Medulla oblongata (tissue), 1 donor: ENCODE results near the gene DENND4A.
"Not testable (repeated sequence)": the region's sequence is repeated elsewhere in the genome, so short reads cannot be mapped to it uniquely, and the experiment has no call there.

Experiments used
- DNase-seq: peaks from one replicate; pipeline ENCODE4 v3.0.0-alpha.2; 2015; ENCODE audit errors: extremely low spot score

Gene DENND4A

DNA sequence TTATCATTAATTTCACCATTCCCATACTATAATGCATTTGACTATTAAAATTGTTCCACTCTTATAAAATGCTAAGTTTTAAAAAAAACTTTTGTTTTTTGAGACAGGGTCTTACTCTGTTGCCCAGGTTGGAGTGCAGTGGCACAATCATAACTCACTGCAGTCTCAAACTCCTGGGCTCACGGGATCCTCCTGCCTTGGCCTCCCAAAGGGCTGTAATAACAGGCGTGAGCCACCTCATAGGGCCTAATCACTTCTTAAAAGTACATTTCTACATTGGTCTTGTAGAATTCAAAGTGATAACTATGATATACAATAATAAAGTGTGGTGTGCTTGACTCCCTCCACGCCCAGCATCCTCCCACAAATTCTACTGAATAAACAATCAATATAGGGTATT lies 3.0 kb downstream of the DENND4A start:
- DNase-seq = no peak

DNA sequence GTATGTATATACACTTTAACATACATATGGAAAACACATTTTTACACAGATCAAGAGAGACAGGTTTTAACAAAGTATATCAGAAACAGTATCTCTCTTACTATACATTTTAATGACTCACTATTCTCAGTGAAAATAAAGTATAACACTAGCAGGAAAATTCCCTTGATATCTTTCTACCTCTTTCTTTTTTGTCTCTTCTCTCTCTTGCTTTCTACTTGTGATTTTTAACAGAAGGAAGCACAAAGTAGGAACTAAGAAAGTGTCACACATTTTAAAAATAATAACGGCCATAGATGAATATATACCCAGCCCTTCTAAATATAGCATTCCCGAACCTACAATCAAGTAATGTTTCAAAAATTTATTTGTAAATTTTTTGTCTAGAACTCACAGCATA lies 4.8 kb downstream of the DENND4A start:
- DNase-seq = no peak

DNA sequence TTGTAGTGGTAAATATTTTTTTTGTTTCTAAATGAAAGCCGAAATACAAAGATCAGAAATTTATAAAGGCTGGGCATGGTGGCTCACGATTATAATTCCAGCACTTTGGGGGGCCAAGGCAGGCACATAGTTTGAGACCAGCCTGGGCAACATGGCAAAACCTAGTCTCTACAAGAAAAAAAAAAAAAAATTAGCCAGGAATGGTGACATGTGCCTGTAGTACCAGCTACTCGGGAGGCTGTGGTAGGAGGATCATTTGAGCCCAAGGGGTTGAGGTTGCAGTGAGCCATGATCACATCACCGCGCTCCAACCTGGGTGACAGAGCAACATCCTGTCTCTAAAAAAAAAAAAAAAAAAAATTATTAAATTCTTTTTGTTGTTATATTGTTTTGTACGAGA lies 6.9 kb downstream of the DENND4A start:
- DNase-seq = no peak

DNA sequence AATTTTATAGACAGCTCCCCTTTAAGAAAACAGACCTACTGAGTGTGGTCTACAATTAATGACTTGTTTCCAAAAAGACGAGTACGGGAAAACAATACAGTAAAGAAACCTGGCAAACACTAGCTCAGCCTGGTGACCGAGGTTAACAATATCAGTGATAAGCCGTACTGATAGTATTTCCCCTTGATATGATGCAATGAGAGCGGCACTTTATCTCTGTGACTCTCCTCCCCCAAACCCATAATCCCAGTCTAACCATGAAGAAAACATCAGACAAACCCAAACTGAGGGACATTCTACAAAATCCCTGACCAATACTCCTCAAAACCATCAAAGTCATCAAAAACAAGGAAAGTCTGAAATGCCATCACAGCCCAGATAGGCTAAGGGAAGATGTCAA lies 8.2 kb downstream of the DENND4A start:
- DNase-seq = no peak

DNA sequence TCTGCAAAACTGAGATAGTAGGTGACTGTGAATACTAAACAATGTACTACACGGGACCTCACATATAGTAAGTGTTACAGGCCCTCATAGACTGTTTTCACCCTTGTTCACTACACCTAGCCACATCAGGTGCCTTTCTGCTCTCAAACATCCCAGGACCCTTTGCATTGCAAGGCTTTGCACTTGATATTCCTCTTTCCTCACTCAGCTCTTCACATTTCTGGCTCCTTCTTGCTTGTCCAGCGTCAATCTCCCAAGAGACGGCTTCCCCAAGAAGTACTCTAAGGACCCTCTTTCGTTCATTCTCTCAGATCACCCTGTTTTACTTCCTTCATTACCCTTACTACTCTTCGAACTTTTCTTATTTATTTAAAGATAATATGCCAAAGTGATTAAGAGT lies 10.0 kb downstream of the DENND4A start:
- no peak for DNase-seq

DNA sequence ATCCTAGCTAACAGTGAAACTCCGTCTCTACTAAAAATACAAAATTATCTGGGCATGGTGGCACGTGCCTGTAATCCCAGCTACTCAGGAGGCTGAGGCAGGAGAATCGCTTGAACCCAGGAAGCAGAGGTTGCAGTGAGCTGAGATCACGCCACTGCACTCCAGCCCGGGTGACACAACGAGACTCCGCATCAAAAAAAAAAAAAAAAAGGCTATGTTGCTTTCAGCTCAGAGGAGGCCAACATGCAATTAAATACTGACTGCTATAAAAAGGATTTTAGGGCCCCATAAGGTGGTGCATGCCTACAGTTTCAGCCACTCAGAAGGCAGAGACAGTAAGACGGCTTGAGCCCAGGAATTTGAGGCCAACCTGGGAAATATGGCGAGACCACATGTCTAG lies 13.4 kb downstream of the DENND4A start:
- DNase-seq = not testable (repeated sequence)

DNA sequence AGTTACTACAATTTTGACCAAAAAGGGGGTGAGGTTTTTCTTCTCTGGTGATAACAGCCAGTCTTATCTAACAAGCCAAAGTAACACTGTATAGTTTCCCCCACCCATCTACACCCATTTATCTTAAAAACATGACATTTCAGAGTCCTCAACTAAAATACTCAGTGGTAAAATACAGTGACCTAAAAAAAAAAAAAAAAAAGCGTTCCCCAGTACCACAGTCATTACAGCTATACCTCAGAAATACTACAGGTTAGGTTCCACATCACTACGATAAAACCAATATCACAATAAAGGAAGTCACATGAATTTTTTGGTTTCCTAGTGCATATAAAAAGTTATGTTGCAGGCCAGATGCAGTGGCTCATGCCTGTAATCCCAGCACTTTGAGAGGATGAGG lies 13.8 kb downstream of the DENND4A start:
- DNase-seq = no peak

DNA sequence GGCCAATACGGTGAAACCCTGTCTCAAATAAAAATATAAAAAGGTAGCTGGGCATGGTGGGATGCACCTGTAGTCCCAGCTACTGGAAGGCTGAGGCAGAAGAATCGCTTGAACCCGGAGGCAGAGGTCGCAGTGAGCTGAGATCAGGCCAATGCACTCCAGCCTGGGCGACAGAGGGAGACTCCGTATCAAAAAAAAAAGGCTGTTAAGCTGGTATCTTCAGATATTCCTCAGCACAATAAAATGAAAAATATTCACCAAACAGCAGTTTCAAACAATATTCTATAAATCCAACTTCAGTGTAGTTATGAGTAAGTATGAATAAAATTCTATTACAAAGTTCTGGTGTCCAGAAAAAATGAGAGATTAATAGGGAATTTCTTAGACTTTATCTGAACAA lies 14.2 kb downstream of the DENND4A start:
- DNase-seq = no peak

DNA sequence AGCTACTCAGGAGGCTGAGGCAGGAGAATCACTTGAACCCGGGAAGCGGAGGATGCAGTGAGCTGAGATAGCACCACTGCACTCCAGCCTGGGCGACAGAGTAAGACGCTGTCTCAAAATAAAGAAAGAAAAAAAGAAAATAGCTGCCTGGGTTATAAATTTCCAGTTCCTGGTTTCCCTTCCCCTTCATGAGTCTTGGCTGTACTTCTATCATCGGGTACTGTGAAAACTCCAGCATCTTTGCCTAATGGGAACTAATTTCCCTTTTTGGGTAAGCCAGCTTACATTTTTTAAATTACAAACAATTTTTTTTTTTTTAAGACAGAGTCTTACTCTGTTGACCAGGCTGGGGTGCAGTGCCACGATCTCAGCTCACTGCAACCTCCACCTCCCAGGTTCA lies 15.0 kb downstream of the DENND4A start:
- peak; percentile 55 for DNase-seq

DNA sequence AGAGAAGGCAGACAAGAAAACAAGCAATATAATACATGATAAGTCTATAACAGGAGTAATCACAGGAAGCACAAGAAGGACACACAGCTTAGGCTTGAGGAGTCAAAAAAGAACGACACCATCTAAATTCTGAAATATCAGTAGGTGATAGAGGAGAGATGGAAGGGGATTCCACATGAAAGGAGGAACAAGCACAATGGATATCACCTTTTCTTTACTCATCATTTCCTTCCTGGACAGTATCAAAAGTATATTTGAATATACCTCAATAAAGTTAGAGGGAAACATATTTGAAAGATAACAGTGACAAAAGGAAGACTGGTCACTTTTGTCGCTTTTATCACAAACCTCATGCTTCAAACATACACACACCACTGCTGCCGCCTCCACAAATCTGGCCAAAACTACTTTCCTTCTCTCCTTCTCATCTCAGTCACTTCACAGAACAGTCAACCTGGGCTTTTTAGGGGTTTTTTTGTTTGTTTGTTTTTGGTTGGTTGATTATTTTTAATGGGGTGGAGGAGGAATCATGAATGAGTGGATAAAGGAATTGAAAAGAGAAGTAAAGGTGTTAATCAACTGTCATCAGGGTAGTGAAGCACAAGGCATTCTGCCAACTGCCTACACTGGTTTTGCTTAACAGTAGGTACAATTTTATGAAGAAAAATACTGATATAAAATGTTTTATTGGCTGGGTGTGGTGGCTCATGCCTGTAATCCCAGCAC lies 18.5 kb downstream of the DENND4A start:
- no peak for DNase-seq

DNA sequence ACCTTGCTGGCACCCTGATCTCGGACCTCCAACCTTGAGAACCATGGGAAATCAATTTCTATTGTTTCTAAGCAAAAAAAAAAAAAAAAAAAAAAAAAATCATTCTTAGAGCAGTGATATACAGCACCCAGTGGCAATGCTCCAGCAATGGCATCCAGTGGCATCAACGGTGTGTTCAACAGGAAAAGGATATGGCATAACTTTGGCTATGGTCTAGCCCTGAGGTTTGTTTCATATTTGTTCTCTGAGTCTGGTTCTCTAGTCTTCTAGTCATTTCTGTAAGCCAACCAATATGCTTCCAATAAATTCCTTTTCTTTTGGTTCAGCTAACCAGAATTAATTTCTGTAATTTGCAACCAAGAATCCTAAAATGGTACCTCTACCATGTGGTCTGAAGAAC lies 19.2 kb downstream of the DENND4A start:
- DNase-seq = no peak

DNA sequence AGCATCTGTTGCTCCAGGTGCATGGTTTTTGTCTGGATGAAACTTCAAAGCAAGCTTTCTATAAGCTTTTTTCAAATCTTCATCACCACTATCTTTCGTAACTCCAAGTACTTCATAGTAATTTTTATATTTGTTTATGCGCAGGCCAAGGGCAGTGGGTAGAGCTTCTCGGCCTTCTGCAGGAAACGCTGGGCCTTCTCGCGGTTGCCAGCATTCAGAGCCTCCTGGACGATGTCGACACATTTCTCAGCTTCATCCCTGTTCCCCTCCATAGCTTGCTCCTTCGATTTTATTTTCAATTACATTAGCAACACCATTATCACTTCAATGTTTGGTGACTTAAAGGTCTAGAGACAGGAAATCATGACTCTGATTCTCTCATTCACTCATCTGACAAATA lies 20.2 kb downstream of the DENND4A start:
- no peak for DNase-seq

DNA sequence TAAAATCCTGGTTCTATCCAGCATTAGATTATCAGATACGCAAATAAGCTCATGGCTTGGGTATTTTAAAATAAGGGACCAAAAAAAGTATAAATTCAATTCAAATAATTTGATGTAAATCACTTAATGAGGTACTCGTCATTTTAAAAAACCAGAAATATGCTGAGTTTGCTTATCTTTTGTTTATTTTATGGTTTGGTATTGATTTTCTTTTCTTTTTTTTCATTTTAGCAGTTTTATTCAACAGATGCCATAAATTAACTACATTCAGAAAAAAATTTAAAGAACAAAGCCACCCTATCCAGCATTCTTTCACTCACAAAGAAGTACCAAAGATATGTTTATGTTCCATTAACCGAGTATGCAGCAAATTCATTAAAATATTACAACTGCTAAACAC lies 22.6 kb downstream of the DENND4A start:
- DNase-seq = no peak

DNA sequence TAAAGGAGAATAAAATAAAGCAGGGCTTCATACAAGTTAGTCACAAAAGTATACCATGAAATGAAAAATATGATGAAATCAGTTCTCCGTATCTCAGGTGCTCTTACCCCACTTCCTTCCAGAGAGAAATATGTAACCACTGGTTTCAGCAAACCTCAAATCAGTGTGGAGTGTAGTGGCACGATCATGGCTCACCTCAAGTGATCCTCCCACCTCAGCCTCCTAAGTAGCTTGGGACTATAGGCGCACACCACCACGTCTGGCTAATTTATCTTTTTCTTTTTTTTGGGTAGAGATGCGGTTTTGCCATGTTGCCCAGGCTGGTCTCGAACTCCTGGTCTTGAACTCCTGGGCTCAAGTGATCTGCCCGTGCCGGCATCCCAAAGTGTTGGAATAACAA lies 24.2 kb downstream of the DENND4A start:
- DNase-seq = no peak

DNA sequence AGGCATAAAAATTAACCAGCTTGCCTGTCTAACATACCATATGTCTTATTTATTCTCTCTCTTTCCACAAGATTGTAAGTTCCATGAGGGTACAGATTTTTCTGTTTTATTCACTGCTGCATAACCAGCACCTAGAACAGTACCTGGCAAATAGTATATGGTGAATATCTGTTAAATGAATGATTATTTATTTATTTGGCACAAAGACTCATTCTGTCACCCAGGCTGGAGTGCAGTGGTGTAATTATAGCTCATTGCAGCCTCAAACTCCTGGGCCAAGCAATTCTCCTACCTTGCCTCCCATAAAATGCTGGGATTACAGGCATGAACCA lies 24.9 kb downstream of the DENND4A start:
- DNase-seq = no peak

DNA sequence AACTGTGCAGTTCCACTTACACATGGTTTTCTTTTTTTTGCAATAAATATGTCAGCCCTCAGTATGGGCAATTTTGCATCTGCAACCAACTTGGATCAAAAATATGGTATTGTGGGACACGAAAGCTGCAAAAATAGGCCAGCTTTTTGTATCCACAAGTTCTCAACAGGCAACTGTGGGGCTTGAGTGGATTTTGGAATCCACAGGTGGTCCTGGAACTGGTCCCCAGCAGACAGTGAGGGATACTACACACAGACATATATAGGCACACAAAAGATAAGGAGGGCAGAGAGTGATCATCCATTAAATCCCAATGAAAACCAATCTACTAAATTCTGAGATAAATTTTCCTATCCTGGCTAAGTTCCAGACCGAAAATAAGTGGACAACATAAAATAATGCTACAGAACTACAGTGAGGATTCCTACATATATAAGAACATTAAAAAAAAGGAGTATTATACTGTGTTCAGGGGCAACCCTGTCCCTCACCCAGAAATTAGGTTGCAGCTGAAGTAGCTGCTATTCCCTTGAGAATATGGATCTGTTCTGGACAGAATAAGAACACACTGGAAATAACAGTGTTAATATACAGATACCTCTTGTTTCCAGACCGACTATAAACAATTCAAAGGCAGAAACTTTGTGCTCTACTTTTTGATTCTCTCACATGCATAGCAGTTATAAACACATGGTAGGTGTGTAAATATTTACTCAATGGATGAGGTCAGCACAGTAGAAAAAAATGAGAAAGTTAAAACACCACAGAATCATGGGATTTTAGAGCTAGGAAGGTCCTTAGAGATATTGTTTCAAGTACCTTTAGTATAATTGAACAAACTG lies 25.4 kb downstream of the DENND4A start:
- no peak for DNase-seq

DNA sequence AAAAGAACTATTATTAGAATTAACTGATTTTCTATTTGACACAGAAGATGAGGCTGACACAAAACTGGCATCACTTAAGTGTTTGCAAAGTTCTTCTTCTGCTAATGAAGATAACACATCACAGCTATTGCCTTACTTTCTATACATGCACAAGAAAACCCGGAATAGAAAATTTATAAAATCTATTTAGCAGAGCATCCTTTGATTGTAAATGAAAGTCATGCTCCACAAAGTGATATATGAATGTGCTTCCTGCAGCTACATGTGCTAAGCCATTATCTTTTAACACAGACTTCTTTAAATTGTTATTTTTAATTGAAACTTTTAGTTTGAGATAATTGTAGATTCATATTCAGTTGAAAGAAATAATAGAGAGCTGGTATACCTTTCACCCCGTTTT lies 27.0 kb downstream of the DENND4A start:
- no peak for DNase-seq

DNA sequence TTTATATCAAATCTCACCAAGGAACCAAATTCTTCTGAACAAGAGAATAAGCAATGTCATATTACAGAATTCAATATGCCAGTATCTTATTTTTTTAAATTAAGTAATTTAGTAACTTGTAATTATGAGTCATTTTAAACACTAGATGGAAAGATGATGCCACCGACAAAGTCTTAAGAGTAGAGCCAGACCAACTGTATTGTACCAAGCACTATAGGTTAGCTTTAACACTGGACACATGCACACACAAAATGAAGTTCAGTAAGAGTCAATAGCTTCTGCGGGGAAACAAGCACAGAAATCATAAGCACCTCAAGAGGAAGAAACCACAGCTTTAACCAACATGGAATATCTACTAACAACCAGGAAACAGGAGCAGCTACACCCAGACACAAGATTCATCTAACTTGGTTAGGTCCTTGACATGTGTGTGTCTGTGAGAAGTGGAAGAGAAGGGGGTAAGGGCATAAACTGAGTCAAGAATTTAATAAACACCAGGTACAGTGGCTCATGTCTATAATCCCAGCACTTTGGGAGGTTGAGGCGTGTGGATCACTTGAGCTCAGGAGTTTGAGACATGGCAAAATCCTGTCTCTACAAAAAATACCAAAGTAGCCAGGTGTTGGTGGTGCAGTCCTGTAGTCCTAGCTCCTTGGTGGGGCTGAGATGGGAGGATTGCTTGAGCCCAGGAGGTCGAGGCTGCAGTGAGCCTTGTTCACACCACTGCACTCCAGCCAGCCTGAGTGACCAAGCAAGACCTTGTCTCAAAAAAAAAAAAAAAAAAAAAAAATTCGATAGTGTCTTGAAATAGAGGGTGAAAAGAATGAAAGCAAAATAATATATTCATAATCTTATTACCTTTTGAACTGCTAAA lies 28.9 kb downstream of the DENND4A start:
- DNase-seq = no peak

DNA sequence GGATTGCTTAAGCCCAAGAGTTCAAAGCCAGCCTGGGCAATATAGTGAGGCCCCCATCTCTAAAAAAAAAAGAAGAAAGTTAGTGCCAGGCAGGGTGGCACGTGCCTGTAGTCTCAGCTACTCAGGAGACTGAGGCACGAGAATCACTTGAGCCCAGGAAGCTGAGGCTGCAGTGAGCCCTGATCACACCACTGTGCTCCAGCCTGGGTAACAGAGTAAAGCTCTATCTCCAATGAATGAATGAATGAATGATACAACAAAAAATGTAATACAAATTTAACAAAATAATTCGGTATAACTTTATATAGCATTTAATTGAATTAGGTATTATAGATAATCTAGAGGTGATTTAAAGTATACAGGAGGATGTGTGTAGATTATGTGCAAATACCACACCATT lies 29.7 kb downstream of the DENND4A start:
- DNase-seq = no peak

DNA sequence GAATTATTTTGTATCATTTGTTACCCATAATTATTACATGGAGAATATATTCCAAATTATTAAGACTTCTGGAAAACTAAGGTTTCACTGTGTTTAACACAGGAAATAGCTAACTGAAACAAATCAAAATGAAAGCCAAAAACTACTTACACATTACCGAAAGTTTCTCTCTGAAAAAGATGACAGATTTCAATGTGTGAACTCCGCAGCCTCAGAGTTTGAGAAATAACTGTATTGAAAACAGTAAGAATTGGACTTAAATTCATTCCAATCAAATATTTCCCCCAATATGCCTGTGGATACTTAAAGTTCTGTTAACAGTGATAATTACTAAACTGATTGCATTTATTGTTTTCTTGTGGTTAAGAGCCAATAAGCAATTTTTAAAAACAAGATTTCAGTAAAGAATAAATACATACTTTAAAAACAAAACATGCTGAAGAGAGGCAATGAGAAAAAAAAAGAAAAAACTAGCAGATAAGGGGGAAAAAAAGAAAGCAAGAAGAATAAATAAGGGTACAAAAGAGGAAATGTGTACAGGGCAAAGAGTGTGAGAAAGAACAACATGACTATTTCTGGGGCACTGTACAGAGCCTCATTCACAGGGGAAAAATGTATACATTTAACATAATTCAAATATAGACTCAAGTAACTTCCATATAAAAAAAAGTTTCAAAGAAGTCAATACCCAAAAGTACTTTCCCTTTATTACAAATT lies 30.7 kb downstream of the DENND4A start:
- DNase-seq = no peak

DNA sequence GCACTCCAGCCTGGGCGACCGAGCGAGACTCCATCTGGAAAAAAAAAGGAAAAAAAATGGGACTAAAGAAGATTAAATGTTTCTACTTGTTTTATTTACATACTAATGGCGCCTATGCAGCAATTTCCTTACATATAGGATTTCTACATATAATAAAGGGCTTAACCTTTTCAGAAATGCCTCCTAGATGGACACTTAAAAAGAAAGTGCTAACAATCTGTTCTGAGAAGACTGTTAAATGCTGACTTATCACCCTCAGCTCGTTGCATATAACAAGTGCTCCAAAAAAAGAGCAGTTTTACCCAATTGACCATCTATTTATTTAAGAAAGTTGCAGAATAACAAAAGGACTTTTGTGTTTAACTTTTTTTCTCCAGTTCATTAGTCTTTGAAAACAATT lies 32.7 kb downstream of the DENND4A start:
- no peak for DNase-seq

DNA sequence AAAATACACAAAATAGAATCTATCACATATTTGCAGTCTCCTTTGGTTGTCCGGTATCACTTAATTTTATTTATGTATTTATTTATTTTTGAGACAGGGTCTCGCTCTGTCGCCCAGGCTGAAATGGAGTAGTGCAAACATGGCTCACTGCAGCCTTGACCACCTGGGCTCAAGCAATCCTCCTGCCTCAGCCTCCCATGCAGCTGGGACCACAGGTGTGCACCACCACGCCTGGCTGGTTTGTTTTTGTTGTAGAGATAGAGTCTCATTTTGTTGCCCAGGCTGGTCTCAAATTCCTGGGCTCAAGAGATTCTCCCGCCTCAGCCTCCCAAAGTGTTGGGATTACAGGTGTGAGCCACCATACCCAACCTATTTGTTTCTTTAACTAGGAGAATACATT lies 33.9 kb downstream of the DENND4A start:
- DNase-seq = no peak
